ENCODE results near the gene BAG3. TPM values are rescaled to one million over a fixed set of nuclear protein-coding genes. Genes with fewer than 3 reads are reported as not detected.

BAG3 gene
- total and polyA plus RNA-seq, 9 of the 15 experiments (the other 6 are each of a cell fraction or from before 2014, with no cell fraction given), result 2.6 to 27.4 (median 7.2) TPM

DNA sequence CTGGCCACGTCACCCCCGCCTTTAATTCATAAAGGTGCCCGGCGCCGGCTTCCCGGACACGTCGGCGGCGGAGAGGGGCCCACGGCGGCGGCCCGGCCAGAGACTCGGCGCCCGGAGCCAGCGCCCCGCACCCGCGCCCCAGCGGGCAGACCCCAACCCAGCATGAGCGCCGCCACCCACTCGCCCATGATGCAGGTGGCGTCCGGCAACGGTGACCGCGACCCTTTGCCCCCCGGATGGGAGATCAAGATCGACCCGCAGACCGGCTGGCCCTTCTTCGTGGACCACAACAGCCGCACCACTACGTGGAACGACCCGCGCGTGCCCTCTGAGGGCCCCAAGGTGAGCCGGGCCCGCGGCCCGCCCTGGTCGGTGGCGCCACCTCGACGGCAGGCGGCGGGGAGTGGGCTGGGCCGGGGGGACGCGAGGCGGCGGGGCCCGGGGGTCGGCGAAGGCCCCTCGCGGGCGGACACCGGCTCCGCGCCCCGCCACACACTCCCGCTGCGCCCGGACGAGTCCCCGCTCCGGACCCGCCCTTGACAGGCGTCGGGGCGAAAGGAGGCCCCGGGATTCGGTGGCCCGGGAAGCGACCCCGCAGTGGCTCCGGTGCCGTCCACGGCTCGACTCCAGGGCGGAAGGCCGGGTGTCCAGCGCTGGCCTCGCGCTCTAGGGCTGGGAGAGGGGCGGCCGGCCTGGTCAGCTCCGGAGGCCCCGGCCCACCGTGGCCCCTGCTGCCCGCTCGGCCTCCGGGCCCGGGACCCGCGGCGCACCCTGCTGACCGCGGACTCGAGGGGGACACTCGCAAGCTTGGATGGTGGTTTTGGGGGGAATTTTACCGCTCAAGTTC lies 557 bp downstream of the BAG3 start (continued):
- TF ChIP-seq, protein P1, sequence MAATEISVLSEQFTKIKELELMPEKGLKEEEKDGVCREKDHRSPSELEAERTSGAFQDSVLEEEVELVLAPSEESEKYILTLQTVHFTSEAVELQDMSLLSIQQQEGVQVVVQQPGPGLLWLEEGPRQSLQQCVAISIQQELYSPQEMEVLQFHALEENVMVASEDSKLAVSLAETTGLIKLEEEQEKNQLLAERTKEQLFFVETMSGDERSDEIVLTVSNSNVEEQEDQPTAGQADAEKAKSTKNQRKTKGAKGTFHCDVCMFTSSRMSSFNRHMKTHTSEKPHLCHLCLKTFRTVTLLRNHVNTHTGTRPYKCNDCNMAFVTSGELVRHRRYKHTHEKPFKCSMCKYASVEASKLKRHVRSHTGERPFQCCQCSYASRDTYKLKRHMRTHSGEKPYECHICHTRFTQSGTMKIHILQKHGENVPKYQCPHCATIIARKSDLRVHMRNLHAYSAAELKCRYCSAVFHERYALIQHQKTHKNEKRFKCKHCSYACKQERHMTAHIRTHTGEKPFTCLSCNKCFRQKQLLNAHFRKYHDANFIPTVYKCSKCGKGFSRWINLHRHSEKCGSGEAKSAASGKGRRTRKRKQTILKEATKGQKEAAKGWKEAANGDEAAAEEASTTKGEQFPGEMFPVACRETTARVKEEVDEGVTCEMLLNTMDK (IDR thresholded peaks at IDR 0.05; ENCODE audit: borderline replicate concordance, insufficient read depth, low read depth, low read length, poor library complexity, severe bottlenecking), result no peak
- TF ChIP-seq, protein P2, sequence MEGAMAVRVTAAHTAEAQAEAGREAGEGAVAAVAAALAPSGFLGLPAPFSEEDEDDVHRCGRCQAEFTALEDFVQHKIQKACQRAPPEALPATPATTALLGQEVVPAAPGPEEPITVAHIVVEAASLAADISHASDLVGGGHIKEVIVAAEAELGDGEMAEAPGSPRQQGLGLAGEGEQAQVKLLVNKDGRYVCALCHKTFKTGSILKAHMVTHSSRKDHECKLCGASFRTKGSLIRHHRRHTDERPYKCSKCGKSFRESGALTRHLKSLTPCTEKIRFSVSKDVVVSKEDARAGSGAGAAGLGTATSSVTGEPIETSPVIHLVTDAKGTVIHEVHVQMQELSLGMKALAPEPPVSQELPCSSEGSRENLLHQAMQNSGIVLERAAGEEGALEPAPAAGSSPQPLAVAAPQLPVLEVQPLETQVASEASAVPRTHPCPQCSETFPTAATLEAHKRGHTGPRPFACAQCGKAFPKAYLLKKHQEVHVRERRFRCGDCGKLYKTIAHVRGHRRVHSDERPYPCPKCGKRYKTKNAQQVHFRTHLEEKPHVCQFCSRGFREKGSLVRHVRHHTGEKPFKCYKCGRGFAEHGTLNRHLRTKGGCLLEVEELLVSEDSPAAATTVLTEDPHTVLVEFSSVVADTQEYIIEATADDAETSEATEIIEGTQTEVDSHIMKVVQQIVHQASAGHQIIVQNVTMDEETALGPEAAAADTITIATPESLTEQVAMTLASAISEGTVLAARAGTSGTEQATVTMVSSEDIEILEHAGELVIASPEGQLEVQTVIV (CRISPR knock-in tag; IDR thresholded peaks at IDR 0.05; ENCODE audit: borderline replicate concordance), result no peak
- no peak for TF ChIP-seq ZNF253 (CRISPR knock-in tag; conservative IDR thresholded peaks at IDR 0.05)
- no peak for TF ChIP-seq HDAC3 (IDR thresholded peaks at IDR 0.05; ENCODE audit: borderline replicate concordance, partially characterized antibody)
- TF ChIP-seq POLR3G (IDR thresholded peaks at IDR 0.05; ENCODE audit: extremely low read depth, insufficient read length, insufficient replicate concordance), result no peak
- no peak for TF ChIP-seq ZEB2 (IDR thresholded peaks at IDR 0.05)
- TF ChIP-seq, protein P3, sequence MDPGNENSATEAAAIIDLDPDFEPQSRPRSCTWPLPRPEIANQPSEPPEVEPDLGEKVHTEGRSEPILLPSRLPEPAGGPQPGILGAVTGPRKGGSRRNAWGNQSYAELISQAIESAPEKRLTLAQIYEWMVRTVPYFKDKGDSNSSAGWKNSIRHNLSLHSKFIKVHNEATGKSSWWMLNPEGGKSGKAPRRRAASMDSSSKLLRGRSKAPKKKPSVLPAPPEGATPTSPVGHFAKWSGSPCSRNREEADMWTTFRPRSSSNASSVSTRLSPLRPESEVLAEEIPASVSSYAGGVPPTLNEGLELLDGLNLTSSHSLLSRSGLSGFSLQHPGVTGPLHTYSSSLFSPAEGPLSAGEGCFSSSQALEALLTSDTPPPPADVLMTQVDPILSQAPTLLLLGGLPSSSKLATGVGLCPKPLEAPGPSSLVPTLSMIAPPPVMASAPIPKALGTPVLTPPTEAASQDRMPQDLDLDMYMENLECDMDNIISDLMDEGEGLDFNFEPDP (CRISPR knock-in tag; IDR thresholded peaks at IDR 0.05), result no peak
- no peak for TF ChIP-seq ARHGAP35 (IDR thresholded peaks at IDR 0.05; ENCODE audit: partially characterized antibody)
- 0 out of 2 replicates have a peak, but pooled peaks have one; percentile 2 for TF ChIP-seq CTBP1 (IDR thresholded peaks at IDR 0.05; ENCODE audit: borderline replicate concordance)
- TF ChIP-seq GABPB2 (CRISPR knock-in tag; conservative IDR thresholded peaks at IDR 0.05), result no peak
- TF ChIP-seq MTA2 (IDR thresholded peaks at IDR 0.05; ENCODE audit: low read depth), result no peak
- peak; percentile 40 for TF ChIP-seq SAP30 (IDR thresholded peaks at IDR 0.05; ENCODE audit: borderline replicate concordance, insufficient read depth, low read depth, low read length, poor library complexity, severe bottlenecking)
- no peak for TF ChIP-seq TRIM24 (IDR thresholded peaks at IDR 0.05)
- TF ChIP-seq FOSL1 (tag; conservative IDR thresholded peaks at IDR 0.05), result peak; percentile 45
- TF ChIP-seq PRMT5 (CRISPR knock-in tag; IDR thresholded peaks at IDR 0.05), result no peak
- TF ChIP-seq ZNF354B (CRISPR knock-in tag; IDR thresholded peaks at IDR 0.05), result no peak
- no peak for TF ChIP-seq HDAC2 (IDR thresholded peaks at IDR 0.05)
- peak; percentile 8 for TF ChIP-seq FIP1L1 (IDR thresholded peaks at IDR 0.05; ENCODE audit: low read depth, low read length, poor library complexity, severe bottlenecking)
- TF ChIP-seq, protein P4, sequence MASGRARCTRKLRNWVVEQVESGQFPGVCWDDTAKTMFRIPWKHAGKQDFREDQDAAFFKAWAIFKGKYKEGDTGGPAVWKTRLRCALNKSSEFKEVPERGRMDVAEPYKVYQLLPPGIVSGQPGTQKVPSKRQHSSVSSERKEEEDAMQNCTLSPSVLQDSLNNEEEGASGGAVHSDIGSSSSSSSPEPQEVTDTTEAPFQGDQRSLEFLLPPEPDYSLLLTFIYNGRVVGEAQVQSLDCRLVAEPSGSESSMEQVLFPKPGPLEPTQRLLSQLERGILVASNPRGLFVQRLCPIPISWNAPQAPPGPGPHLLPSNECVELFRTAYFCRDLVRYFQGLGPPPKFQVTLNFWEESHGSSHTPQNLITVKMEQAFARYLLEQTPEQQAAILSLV (tag; IDR thresholded peaks at IDR 0.05), result no peak
- TF ChIP-seq HNRNPL (IDR thresholded peaks at IDR 0.05; ENCODE audit: low read depth, low read length), result no peak
- TF ChIP-seq ZNF695 (CRISPR knock-in tag; IDR thresholded peaks at IDR 0.05), result no peak
- TF ChIP-seq CHCHD3 (CRISPR knock-in tag; IDR thresholded peaks at IDR 0.05), result no peak
